GM21367 (cell line): ENCODE measurements around the gene CALR.
"Not testable (repeated sequence)": the region's sequence is repeated elsewhere in the genome, so short reads cannot be mapped to it uniquely, and the experiment has no call there.

Experiments
- ATAC-seq: cut with Tn5 transposase; IDR thresholded peaks from one replicate; pipeline ENCODE4 v1.9.1; 2021; ENCODE audit not compliant: unreplicated experiment

CALR gene

DNA sequence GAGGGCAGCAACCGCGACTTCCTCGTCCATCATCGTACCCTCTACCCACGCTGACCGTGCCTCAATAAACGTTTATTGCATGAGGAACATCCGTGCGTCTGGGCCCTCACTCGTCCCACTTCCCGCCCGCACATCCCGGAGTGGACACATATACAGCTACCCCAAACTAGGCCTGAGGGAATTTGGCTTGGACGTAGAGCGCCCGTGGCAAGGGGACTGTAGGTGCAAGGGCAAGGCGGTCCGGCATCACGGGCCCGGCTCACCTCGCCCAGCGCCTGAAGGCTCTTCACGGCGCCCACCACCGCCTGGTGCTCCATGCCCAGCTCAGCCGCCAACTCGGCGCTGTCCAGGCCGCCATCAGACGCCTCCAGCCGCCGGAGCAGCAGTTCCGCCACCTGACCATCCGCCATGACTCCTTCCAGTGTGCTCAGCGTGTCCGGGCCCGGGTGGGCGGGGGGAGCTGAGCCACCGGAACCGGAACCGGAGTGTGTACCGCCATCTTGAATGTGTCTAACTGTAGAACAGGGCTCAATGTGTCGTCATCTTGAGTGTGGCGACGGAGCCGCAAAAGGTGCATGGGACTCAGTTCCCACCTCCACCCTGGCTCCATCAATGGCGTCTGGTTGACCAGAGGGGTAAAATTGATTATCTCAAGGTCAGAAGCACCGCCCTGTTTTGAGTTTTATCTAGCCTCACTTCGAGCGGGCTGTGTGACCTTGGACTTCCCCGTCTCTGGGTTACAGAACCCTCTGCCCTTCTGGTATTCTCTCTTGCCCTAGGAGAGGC, 4.9 kb upstream of the CALR start, which contains the start of gene FARSA:
FARSA (minus strand) TSS at position 425 of the 786 bp plus-strand sequence; CDS start at position 410, 15 bp downstream.
- ATAC-seq: peak; percentile 29

DNA sequence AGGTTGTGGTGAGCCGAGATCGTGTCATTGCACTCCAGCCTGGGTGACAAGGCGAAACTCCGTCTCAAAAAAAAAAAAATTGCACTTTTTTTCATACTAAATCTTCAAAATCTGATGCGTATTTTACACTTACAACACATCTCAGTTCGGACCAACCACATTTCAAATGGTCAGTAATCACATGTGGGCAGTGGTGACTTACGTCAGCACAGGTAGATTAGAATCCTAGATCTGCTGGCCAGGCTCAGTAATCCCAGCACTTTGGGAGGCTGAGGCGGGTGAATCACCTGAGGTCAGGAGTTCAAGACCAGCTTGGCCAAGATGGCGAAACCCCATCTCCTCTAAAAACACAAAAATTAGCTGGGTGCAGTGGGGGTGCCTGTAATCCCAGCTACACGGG, 3.3 kb upstream of the CALR start:
- no peak for ATAC-seq

DNA sequence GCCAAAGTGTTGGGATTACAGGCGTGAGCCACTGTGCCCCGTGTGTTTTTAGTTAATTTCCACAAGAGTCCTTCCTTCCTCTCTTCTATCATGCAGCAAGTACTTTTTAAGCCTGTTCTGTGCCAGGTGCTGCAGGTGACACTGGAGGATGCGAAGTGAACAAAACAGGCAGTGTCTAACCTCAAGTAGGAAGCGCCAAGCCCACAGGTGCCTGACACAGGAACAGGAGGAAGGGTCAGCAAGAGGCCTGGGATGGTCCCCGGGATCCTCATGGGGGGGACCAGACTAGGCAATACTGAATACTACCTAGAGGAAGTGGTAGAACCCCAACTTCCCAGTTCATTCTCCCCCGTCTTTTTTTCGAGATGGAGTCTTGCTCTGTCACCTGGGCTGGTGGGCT, 1.8 kb upstream of the CALR start:
- no peak for ATAC-seq

DNA sequence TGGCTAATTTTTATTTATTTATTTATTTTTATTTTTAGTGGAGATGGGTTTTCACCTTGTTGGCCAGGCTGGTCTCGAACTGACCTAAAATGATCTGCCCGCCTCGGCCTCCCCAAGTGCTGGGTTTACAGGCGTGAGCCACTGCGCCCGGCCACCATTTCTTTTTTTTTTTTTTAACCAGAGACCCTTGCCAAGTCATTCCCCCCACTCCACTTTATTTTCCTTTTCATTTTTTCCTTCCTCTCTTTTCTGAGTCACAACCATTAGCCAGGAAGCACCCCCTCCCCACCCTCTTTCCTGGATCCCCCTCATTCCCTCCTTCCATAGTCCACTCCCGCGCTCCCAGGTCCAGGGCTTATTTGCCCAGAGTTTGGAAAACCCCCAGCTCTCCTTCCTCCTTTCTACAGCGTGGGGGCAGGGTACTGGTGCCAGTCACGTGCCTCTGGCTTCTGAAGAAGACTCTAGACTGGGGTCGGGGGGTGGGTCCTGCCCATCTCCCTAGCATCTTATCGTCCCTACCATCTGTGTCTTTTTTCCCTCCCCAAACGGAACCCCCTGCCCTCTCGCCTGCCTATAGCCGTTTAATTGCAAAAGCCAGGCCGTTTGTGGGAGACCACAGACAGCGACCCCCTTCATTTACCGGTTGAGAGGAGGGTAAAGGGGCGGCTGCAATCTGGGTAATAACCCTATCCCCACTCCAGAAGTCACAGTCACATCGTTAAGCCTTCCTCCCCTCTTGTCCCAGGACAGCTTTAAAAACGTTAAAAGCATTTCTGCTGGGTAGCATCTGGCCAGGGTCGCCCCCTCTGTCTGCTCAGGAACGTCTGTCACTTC, 1.1 kb upstream of the CALR start:
- no peak for ATAC-seq

DNA sequence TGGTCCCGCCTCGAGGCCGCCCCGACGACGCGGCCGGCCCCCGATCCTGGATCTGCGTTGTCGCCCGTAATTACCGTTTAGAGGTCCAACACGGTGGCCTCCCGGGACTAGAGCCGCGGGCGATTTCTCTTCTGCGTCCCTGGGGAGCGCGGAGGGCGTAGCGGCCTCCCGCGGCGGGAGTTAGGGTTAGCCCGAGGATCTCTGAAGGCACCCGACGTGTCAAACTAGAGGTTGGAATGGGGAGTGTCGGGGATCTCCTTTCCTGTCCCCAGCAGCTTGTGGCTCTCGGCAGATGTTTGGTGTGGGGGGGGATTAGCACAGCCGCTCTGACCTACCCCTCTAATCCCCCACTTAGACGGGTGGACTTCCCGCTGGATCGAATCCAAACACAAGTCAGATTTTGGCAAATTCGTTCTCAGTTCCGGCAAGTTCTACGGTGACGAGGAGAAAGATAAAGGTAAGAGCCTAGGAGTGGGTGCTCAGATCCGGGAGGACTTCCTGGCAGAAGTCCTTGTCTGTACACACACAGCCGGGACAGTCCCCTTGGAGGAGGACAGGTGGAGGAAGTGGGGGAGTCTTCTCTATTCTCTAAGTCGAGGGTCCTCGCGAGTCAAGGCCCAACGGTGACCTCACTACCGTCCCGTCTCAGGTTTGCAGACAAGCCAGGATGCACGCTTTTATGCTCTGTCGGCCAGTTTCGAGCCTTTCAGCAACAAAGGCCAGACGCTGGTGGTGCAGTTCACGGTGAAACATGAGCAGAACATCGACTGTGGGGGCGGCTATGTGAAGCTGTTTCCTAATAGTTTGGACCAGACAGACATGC, 581 bp downstream of the CALR start:
- ATAC-seq: peak; percentile 2

DNA sequence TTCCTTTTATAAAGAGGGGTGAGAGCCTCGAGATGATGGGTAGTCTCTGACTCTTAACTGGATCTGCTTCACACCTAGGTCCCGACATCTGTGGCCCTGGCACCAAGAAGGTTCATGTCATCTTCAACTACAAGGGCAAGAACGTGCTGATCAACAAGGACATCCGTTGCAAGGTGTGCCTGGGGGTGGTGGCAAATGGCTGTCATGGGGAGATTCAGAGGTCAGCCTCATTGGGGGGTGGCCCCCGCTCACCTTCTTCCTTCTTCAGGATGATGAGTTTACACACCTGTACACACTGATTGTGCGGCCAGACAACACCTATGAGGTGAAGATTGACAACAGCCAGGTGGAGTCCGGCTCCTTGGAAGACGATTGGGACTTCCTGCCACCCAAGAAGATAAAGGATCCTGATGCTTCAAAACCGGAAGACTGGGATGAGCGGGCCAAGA, 1.6 kb downstream of the CALR start:
- ATAC-seq: no peak

DNA sequence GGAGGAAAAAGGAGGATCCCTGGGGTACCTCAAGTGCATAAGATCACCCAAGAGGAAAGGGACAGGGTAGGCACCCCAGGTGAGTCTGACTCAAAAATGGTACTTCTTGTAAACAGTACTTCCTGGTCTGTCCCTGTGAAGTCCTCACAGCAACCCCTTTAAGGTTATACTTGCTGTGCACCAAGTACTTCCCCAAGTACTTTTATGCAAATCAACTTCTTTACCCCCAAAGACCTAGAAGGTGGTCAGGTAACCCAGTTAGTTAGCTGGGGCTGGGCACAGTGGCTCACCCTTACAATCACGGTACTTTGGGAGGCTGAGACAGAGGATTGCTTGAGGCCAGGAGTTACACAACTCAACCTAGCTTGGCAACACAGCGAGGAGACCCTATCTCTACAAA, 2.5 kb downstream of the CALR start:
- ATAC-seq: no peak

DNA sequence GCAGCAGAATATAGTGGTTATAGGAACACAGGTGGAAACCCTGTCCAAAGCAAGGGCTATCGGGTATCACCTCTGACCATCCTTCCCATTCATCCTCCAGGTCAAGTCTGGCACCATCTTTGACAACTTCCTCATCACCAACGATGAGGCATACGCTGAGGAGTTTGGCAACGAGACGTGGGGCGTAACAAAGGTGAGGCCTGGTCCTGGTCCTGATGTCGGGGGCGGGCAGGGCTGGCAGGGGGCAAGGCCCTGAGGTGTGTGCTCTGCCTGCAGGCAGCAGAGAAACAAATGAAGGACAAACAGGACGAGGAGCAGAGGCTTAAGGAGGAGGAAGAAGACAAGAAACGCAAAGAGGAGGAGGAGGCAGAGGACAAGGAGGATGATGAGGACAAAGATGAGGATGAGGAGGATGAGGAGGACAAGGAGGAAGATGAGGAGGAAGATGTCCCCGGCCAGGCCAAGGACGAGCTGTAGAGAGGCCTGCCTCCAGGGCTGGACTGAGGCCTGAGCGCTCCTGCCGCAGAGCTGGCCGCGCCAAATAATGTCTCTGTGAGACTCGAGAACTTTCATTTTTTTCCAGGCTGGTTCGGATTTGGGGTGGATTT, 5.1 kb downstream of the CALR start:
- no peak for ATAC-seq

DNA sequence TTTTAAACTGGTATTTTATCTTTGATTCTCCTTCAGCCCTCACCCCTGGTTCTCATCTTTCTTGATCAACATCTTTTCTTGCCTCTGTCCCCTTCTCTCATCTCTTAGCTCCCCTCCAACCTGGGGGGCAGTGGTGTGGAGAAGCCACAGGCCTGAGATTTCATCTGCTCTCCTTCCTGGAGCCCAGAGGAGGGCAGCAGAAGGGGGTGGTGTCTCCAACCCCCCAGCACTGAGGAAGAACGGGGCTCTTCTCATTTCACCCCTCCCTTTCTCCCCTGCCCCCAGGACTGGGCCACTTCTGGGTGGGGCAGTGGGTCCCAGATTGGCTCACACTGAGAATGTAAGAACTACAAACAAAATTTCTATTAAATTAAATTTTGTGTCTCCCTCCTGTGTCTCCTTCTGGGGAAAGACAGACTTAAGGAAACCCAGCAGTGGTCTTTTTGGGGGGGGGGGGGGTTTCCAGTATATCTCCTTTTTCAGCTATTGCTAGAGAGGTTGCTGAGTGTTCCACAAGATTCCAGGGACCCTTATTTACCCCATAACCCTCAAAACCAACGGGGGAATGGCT, 5.8 kb downstream of the CALR start:
- ATAC-seq: no peak

DNA sequence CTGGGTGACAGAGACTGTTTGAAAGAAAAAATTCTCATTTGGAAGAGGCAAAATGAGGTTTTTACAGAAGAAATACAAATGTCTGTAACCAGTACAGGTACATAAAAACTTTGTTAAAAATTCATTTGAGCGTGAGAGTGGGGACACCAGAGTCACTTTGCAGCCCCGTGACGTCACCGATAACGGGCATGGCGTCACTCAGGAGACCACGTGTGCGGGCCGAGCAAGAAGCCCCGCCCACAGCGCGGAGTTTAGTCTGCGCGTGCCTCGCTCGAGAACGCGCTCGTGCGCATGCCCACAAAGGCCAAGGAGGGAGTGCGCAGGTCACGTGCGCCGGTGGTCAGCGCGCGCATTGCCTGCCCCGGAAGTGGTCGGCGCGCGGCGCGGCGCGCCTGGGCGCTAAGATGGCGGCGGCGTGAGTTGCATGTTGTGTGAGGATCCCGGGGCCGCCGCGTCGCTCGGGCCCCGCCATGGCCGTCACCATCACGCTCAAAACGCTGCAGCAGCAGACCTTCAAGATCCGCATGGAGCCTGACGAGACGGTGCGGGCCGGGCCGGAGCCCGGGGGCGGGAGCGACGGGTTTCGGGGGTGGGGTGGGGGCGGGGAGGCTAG, 7.2 kb downstream of the CALR start, which contains the start of gene RAD23A:
RAD23A (plus strand) TSS at position 384 of the 613 bp plus-strand sequence; CDS start at position 471, 87 bp downstream.
- peak; percentile 53 for ATAC-seq

DNA sequence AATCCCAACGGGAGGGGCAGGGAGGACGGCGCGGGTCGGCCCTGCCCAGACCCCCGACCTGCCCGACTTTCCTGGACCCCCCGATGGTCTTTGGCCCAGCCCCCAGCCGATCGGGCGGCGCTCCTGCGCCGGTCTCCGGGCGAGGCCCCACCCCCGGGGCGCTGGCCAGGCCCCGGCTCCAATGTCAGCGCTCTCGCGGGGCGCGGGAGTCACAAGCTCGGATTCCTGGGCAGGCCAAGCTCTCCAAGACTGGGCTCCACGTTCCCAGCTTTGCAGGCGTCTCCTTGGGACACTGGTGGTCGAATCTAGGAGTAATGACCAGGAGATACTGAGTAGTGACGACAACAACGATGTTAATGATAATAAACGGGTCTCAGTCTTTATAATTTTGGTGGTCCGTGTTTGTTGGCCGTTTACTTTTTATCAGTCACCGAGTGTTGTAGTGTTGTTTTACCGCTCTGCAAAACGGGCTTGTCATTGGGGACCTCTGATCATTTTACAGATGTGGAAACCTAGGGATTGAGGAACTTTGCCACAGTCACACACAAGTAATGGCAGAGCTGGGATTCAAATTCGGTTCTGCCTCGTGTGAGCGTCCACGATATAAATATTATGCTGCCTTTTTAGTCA, 7.8 kb downstream of the CALR start:
- ATAC-seq: peak; percentile 23

DNA sequence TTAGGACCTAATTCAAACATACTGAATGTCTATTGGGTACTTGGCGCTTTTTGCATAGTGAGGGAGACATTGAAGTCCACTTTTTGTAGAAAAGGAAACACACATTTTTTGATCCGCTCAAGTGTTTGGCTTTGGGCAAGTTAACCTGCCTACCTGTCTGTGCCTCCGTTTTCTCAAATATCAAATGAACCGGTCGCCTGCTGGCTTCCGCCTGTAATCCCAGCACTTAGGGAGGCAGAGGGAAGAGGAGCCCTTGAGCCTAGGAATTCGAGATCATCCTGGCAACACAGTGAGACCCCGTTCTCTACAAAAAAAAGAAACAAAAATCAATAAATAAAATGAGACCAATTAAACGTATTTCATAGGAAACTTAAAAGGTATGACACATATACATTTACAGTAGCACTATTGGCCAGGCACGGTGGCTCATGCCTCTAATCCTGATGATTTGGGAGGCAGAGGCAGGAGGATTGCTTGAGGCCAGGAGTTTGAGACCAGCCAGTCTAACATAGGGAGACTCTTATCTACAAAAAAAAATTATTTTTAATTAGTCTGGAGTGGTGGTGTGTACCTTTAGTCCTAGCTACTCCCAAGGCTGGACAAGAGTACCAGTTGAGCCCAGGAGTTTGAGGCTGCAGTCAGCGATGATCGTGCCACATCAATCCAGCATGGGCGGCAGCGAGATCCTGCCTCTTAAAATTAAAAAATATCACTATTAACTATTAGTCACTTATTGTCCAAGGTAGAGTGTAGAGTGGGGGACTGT, 8.5 kb downstream of the CALR start:
- no peak for ATAC-seq

DNA sequence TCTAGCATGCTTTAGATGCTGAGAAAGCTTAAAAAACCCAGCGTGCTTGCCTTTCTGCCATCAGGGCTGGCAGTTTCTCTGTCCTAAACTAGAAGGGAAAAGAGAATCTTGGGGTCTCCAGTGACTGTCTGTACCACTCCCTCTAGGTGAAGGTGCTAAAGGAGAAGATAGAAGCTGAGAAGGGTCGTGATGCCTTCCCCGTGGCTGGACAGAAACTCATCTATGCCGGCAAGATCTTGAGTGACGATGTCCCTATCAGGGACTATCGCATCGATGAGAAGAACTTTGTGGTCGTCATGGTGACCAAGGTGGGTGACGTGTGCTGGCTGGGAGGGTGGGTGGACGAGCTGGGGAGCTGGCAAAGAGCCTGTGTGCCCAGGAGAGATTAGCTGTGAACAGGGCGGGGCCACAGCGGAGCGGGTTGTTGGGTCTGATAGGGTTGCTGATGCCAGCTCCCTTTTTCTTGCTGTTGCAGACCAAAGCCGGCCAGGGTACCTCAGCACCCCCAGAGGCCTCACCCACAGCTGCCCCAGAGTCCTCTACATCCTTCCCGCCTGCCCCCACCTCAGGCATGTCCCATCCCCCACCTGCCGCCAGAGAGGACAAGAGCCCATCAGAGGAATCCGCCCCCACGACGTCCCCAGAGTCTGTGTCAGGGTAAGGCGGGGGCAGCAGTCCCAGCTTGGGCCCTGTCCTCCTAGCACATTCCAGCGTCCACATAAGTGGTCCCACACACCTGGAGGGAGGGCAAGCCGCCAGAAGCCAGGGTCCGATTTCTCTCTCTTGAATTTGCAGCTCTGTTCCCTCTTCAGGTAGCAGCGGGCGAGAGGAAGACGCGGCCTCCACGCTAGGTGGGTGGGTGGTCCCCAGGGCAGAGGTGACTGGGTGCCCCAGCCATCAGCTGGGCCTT, 9.5 kb downstream of the CALR start:
- no peak for ATAC-seq

DNA sequence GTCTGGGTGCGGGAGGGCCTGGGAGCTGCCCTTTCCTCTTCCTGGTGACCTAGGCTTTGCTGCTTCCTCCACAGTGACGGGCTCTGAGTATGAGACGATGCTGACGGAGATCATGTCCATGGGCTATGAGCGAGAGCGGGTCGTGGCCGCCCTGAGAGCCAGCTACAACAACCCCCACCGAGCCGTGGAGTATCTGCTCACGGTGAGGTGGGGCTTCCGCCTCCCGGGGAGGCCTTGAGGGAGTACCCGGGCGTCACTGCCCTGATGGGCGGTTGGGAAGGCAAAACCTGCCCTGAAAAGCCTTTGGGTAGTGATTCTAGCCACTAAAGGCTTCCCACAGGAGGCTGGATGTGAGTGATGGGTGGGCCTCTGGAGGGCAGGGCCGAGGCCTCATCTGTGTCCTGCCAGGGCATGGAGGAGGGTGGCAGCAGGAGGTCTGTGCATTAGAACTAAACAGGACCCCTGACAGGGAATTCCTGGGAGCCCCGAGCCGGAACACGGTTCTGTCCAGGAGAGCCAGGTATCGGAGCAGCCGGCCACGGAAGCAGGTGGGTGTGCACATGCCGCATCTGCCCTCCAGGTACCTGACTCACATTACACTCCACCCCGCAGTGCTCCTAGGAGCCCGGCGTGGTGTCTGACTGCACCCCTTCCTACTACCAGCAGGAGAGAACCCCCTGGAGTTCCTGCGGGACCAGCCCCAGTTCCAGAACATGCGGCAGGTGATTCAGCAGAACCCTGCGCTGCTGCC, 10.4 kb downstream of the CALR start:
- no peak for ATAC-seq

DNA sequence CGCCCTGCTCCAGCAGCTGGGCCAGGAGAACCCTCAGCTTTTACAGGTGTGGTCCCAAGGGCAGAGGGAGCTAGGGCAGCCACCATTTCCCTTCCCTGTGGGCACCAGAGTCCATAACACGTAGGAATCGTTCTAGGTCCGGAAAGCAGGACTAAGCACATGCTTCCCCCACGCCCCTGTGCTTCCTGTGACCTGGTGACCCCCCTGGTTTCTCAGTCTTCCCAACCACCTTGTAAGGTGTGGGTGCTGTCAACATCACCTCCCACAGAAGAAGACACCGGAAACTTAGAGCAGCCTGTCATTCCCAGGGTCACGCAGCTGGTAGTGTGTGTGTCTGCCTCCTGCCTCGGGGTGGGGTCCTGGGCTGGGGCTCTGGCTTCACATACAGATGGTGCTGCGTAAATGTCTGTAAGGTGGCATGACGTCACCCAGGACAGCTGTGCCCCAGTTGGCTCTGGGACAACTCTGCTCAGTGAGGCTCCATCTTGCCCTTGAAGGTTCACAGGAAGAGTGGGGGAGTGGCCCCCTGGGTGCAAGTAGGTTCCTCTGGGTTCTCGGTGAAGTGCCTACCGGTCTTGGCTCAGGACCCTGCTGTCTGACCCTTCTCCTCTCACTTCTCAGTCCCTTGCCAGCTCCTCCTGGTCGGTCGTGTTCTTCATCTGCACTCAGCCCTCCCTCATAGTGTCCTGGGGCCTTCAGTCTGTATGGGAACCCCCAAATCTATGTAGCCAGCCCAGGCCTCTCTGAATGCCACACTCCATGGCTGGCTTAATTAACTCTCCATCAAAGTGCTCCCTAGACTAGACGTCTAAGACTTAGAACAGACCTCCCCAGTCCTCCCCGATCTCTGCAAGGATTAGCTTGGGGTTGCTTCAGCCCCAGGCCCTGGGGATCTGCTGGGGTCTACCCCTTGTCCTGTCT, 11.2 kb downstream of the CALR start:
- no peak for ATAC-seq

DNA sequence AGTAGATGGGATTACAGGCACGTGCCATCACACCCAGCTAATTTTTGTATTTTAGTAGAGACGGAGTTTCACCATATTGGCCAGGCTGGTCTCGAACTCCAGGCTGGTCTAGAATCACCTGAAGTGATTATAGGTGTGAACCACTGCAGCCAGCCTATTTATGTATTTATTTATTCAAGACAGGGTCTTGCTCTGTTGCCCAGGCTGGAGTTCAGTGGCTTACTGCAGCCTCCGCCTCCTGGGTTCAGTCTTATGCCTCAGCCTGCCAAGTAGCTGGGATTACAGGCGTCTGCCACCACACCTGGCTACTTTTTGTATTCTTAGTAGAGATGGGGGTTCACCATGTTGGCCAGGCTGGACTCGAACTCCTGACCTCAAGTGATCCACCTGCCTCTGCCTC, 13.6 kb downstream of the CALR start:
- ATAC-seq: not testable (repeated sequence)
